EH (cell line): ENCODE data around the gene TLE7.

Experiments
- DNase-seq: peaks from one replicate; pipeline ENCODE4 v3.0.0-alpha.2; 2015; ENCODE audit warnings: low read depth

TLE7 gene

GRCh38 chr16:71448274-71448866 lies 6.5 kb upstream of the TLE7 start:
- no peak for DNase-seq

GRCh38 chr16:71443714-71444113 lies 1.9 kb upstream of the TLE7 start:
- no peak for DNase-seq

- DNase-seq, result no peak
Measured at GRCh38 chr16:71441348-71442050, 355 bp downstream of the TLE7 start.

GRCh38 chr16:71440669-71441347 lies 1.0 kb downstream of the TLE7 start:
- DNase-seq, result no peak

- DNase-seq, result peak; percentile 50
Measured at GRCh38 chr16:71439523-71439922, 2.3 kb downstream of the TLE7 start.

GRCh38 chr16:71436473-71436872 lies 5.4 kb downstream of the TLE7 start:
- DNase-seq, result no peak

- no peak for DNase-seq
Measured at GRCh38 chr16:71432906-71433305, 8.9 kb downstream of the TLE7 start.

- DNase-seq, result no peak
Measured at GRCh38 chr16:71431991-71432390, 9.9 kb downstream of the TLE7 start.

- no peak for DNase-seq
Measured at GRCh38 chr16:71431176-71431575, 10.7 kb downstream of the TLE7 start.

GRCh38 chr16:71430744-71431143 lies 11.1 kb downstream of the TLE7 start:
- DNase-seq, result no peak

- no peak for DNase-seq
Measured at GRCh38 chr16:71429581-71429980, 12.3 kb downstream of the TLE7 start.

- DNase-seq, result peak; percentile 54
Measured at GRCh38 chr16:71428883-71429282, 13.0 kb downstream of the TLE7 start.

GRCh38 chr16:71428385-71428784 lies 13.5 kb downstream of the TLE7 start:
- no peak for DNase-seq

GRCh38 chr16:71426880-71427615 lies 14.8 kb downstream of the TLE7 start:
- no peak for DNase-seq

GRCh38 chr16:71426069-71426879 lies 15.6 kb downstream of the TLE7 start:
- peak; percentile 72 for DNase-seq

GRCh38 chr16:71425746-71426068 lies 16.1 kb downstream of the TLE7 start:
- DNase-seq, result no peak

- no peak for DNase-seq
Measured at GRCh38 chr16:71424626-71425025, 17.2 kb downstream of the TLE7 start.

- no peak for DNase-seq
Measured at GRCh38 chr16:71423865-71424264, 18.0 kb downstream of the TLE7 start.

GRCh38 chr16:71423016-71423415 lies 18.8 kb downstream of the TLE7 start:
- no peak for DNase-seq

GRCh38 chr16:71421911-71422310 lies 19.9 kb downstream of the TLE7 start:
- DNase-seq, result peak; percentile 15

- no peak for DNase-seq
Measured at GRCh38 chr16:71414038-71414437, 27.8 kb downstream of the TLE7 start.

GRCh38 chr16:71413341-71413740 lies 28.5 kb downstream of the TLE7 start:
- no peak for DNase-seq
